Uterus (tissue), 2 donors: Measurements from ENCODE around the gene PLA2G4E.

ENCODE experiments used
- CTCF ChIP-seq, 4 experiments: fragments of 200-600 bp in 2 of 4; fragments of 450-650 bp in 2 of 4; sonication (generic) in 2 of 4; IDR thresholded peaks; one replicate each; pipeline ENCODE4 v1.5.1; 2016 to 2019; ENCODE audit warnings: antibody characterized with exemption in 4 of 4, mild to moderate bottlenecking in 2 of 4, moderate library complexity in 1 of 4
- POLR2A ChIP-seq, 2 donors: fragments of 450-650 bp; IDR thresholded peaks; one replicate each; pipeline ENCODE4 v1.6.1; 2016; ENCODE audit warnings: antibody characterized with exemption in 2 of 2, mild to moderate bottlenecking in 1 of 2, moderate library complexity in 1 of 2

GRCh38 chr15:41992151-41992802 lies 28.6 kb downstream of the PLA2G4E start:
- TF ChIP-seq CTCF (IDR thresholded peaks at IDR 0.05) (no peak), POLR2A (IDR thresholded peaks at IDR 0.05) (no peak)
